Lung microvascular endothelial cell (primary cell): ENCODE results near the gene GALNT1. TPM values are rescaled to one million over a fixed set of nuclear protein-coding genes. Genes with fewer than 3 reads are reported as not detected.

Experiments used
- DNase-seq, 2 donors: peaks; one replicate each; pipeline versions ENCODE4 v3.0.0 to v3.0.0-alpha.2; 2010; ENCODE audit warnings: low read depth in 2 of 2
- total RNA-seq: library from RNA; depleted of rRNA; stranded (reverse); fragments of >200 nt; gene quantifications from 2 replicates; pipeline ENCODE4 v1.2.1, GENCODE V29; 2014

Gene GALNT1
- total RNA-seq, 1 donor from 2014 or later, result 156 TPM

DNA sequence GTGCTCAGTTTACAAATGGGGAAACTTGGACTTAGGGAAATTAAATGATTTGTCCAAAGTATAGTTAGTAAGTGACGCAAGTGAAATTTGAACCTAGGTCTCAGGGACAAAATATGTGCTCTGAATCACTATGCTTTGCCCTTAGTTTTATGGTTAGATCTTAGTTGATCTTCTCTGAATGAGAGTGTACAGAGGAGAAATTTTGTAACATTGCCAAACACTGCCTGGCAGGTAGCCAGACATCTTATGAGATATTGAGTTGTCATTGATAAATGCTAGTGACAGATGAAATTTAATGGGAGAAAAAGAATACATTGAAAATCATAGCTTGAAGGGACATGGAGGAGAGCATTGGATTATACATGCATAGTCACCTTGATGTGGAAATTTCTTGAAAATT is 91.4 kb downstream of the GALNT1 start:
- no peak for DNase-seq

DNA sequence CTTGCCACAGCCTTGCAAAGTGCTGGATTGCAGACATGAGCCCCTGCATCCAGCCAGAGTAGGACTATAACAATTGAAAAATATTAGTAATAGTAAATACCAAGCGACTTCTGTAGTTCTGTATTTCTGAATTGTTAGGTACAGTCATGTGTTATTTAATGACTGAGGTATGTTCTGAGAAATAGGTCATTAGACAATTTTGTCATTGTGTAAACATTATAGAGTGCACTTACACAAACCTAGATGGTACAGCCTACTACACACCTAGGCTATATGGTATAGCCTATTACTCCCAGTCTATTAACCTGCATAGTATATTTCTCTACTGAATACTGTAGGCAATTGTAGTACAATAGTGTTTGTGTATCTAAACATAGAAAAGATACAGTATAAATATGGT is 92.1 kb downstream of the GALNT1 start:
- DNase-seq, result no peak

GRCh38 chr18:35680139-35680551 is 98.6 kb downstream of the GALNT1 start:
- peak in 1 of 2 donors; percentile 28 for DNase-seq

DNA sequence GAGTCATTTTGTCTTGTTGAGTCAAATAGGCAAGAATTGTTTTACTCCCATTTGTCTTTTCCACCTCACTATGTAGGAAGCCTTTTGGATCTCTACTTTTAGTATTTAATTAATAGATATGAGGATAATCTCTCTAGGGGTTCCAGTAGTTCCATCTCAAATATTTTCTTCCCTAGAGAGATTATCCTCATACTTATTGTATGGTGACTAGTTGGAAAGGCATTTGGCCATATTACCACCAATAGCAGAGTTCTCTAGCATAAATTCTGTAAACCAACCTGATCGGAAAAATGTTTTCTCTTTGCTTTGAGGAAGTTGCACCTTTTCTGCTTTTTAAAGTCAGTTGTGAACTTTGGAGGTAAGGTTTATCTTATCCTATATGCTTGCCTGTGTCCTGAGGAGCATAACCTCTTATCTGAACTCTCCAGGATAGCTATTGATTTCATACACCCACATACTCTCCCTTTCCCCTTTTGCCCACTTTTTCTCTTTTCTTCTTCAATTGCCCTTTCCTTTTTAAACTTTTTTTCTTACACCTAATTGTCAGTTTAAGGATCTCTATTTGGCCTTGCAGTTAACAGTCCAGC is 100.8 kb downstream of the GALNT1 start:
- DNase-seq, result no peak

- DNase-seq, result no peak
These were observed 101.5 kb downstream of the GALNT1 start for GRCh38 chr18:35683021-35683420.

GRCh38 chr18:35688757-35689156 is 107.2 kb downstream of the GALNT1 start:
- DNase-seq, result no peak

DNA sequence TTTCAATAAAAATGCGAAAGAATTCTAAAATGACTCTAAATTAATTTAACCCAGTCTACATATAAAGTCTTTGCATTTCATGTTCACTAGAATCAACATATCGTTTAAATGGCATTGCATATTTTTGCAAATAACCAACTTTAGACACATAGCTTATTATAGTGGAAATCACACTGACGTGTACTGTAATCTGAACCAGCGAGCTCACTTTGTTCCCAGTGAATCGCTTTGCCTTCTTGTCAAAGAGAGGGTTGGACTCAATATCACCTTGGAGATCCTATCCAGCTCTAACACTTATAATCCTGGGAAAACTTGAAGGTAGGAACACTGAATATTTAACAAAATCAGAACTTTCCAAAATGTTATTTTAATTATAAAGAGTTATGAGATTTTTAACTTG is 108.2 kb downstream of the GALNT1 start:
- no peak for DNase-seq

GRCh38 chr18:35691625-35692024 is 110.1 kb downstream of the GALNT1 start:
- DNase-seq, result no peak

GRCh38 chr18:35692866-35693265 is 111.3 kb downstream of the GALNT1 start:
- no peak for DNase-seq

GRCh38 chr18:35693829-35694228 is 112.3 kb downstream of the GALNT1 start:
- no peak for DNase-seq

DNA sequence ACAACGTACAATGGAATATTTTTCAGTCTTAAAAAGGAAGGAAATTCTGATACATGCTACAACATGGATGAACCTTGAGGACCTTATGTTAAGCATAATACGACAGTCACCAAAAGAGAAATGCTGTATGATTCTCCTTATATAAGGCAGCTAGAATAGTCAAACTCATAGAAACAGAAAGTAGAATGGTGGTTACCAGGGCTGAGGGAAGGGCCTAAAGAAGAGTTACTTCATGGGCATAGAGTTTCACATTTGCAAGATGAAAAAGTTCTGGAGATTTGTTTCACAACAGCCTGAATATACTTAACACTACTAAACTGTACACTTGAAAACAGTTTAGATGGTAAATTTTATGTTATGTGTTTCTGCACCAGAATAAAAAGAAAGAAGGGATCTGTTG is 113.3 kb downstream of the GALNT1 start:
- no peak for DNase-seq

GRCh38 chr18:35695384-35695783 is 113.8 kb downstream of the GALNT1 start:
- DNase-seq, result no peak

DNA sequence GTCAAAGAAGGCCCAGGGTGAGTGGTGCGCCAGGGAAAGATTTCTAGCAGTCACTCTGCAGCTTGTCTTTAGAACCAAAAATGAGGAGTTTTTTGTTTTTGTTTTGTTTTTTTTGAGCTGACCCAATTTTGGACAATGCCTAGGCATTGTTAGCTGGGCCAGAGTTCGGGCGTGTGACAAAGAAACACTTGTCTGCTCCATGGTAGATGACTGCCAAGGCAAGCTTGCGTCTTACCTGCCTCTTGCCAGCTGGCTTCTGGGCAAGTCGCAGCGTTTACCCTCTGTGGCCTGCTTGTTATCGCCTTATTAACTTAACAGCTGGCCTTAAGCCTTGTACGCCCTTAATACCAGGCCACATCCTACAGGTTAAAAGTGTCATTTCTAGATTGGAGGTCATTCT is 114.3 kb downstream of the GALNT1 start:
- no peak for DNase-seq

DNA sequence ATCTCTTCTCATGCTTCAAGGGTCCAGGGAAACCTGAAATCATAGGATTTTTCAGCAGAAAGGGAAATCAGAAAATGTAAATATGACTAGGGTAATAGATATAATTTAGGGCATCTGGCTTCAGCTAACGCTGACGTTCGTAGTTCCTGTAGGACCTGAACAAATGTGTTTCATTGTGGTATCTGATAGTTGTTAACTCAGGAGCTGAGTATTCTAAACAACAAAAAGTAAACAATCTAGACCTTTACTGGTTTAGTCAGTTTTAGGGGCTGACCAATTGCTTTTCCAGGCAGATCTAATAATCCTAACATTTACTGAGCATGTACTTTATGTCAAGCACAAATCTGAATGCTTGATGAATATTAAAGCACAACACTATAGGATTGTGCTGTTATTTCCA is 114.8 kb downstream of the GALNT1 start:
- no peak for DNase-seq

DNA sequence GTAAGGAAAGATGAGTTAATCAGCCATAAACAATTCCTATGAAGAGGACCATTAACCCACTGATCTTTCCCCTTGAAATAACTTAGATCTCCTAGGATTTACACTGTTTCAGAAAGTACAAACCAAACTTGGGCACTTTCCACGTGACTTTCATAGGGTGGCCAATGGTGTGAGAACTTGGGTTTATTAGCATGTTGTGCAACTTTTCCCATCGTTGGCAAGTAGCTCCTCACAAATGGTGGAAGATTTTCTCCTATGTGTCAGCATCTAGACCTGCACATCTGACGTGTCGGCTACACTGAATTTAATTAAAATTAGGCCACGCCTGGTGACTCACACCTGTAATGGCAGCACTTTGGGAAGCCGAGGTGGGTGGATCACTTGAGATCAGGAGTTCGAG is 116.3 kb downstream of the GALNT1 start:
- DNase-seq, result no peak

DNA sequence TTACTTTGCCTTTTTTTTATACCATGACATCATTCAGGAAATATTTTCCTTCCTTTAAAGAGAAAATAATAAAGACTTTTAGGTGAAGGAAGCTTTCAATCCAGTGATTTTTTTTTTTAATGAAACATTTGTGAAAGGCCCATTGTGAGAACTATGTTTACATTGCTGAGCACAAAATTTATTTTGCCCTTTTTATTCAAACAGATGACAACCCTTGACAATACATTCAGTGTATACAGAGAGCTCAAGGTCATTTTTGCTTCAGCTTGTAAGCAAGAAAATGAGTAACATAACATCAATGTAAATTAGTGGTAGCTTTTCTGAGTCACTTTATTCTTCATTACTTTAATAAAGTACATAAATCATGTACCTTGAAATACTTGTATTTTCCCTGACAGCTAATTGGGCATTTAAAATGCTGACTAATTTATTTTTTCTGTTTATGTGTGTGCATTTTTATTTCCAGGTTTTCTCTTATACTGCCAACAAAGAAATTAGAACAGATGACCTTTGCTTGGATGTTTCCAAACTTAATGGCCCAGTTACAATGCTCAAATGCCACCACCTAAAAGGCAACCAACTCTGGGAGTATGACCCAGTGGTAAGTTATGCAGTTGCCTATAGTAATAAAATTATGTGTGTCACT is 121.6 kb downstream of the GALNT1 start:
- DNase-seq, result peak; percentile 55 to 70

GRCh38 chr18:35705988-35706387 is 124.4 kb downstream of the GALNT1 start:
- DNase-seq, result no peak

GRCh38 chr18:35707247-35707646 is 125.7 kb downstream of the GALNT1 start:
- DNase-seq, result peak in 1 of 2 donors; percentile 26

GRCh38 chr18:35707674-35708073 is 126.1 kb downstream of the GALNT1 start:
- peak; percentile 68 to 73 for DNase-seq

DNA sequence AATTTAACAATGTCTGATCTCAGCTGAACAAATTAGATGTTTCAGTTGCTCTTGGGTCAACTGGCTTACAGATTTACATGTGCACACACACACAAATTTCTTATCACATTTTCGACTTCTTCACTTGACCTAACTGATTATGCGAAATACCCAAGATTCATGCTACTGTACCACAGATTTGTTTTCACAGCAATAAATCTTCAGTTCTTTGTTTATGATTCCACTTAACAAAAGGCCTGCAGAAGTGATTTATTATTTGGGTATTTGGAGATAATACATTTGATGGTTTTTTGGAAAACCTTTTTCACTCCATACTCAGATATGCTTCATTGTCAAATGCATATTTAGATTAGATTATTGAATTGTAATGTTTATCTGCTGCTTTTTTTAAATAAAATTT is 129.0 kb downstream of the GALNT1 start:
- no peak for DNase-seq

DNA sequence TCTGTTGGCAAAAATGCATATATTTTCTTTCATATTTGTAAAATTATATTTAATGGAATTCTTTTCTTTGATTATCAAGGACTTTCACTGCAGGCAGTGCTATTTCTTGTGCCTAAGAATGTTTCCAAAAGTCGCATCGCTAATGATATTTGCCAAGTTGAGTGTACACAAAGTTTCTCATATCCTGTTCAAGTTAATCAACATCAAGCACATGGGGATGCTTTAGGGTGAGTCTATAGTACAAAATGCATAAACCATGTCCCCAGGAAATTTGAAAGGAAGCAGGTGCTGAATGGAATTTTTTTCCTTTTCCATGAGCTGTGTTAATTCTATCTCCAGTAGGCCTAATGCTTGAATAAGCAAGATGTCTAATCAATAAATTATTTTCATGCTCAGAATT is 129.7 kb downstream of the GALNT1 start:
- peak in 1 of 2 donors; percentile 87 for DNase-seq

DNA sequence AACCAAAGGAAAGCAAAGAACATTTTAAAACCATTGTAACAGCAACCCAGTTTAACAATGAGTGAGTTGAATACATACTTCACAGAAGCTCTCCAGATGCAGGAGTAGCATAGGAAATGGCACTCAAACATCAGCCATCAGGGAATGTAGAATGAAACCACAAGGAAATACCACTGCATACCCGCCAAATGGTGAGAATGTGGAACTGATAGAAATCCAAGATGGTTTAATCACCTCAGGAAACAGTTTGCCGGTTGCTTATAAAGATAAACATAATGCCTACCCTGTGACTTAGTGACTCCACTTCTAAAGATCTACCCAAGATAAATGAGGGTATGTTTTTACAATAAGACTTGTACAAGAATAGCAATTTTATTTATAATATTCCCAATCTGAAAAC is 132.0 kb downstream of the GALNT1 start:
- peak in 1 of 2 donors; percentile 89 for DNase-seq

- DNase-seq, result no peak
These were observed 133.0 kb downstream of the GALNT1 start for GRCh38 chr18:35714539-35714938.

DNA sequence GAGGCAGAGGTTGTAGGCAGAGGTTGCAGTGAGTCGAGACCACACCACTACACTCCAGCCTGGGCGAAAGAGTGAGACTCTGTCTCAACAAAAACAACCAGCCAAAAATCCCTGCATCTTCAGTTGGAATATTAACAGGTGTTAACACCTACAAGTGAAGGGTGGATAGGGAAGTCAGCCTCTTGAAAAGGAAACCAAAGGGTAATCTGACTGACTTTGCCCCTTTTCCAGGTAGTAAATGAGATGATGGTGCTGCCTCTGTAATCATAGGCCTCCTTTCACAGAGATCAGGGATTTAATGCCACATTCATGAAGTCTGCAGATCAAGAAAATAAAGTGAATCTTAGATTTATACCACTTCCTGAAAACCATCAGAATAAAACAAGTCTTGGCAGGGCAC is 133.6 kb downstream of the GALNT1 start:
- DNase-seq, result no peak
